ENCODE results near the gene PPP1R13B.

The PPP1R13B gene

DNA sequence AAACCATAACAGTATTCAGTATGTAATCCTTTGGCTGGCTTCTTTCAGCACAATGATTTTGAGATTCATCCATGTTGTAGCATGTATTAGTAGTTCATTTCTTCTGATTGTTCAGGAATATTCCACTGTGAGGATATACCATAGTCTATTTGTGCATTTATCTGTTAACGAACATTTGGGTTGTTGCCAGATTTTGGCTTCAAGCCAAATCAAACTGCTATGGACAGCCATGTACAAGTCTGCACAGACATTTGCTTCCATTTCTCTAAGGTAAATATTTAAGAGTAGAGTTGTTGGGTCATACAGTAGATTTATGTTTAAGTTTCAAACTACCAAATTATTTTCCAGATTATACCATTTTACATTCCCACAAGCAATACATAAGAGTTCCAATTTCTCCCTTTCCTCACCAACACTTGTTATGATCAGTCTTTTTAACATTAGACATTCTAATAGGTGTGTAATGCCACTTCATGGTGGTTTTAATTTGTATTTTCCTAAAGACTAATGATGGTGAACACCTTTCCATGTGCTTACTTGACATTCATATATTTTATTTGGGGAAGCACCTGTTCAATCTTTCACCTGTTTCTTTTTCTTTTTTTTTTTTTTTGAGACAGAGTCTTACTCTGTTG lies 75.2 kb downstream of the PPP1R13B start:
- no peak for TF ChIP-seq GATA2 (IDR thresholded peaks at IDR 0.05; ENCODE audit: low read depth, low read length)
- TF ChIP-seq GATA3 (IDR thresholded peaks at IDR 0.05; ENCODE audit: low read depth, low read length): no peak

DNA sequence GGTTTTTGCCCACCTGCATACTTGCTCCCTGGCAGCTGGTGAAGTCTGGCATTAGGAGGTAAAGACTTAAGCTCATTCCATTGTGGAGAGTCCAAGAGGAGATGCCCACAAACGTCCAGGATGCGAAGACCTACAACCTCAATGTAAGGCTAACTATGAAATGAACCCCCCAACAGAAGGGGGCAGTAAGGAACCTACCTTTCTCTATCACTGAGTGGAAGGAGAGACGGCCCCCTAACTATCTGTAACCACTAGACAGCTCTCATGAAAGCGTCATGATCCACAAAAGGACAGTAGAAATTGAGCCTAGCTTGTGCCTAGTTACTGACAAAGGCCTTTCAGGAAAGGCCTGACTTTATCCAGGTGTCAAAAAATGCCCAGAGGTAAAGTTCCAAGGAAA lies 76.5 kb downstream of the PPP1R13B start:
- TF ChIP-seq GATA3 (IDR thresholded peaks at IDR 0.05; ENCODE audit: low read depth, low read length) (no peak), GATA2 (IDR thresholded peaks at IDR 0.05; ENCODE audit: low read depth, low read length) (no peak)

DNA sequence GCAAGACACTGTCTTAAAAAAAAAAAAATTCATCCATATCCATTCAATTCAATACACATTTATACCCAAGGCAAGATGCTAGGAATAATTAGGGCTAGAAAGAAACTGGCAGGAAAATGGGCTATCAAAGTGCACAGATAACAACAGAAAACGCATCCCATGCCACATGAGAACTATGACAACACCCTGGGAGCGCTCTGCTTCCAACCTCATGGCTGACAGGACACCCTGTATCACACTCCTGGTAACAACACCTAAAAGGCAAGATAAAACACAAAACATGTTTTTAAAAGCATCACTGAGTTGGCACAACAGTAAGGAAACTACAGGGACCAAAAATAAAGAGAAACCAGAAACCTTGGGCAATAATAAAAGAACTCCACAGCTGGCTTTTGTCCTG lies 76.9 kb downstream of the PPP1R13B start:
- TF ChIP-seq GATA2 (IDR thresholded peaks at IDR 0.05; ENCODE audit: low read depth, low read length) (no peak), GATA3 (IDR thresholded peaks at IDR 0.05; ENCODE audit: low read depth, low read length) (no peak)

DNA sequence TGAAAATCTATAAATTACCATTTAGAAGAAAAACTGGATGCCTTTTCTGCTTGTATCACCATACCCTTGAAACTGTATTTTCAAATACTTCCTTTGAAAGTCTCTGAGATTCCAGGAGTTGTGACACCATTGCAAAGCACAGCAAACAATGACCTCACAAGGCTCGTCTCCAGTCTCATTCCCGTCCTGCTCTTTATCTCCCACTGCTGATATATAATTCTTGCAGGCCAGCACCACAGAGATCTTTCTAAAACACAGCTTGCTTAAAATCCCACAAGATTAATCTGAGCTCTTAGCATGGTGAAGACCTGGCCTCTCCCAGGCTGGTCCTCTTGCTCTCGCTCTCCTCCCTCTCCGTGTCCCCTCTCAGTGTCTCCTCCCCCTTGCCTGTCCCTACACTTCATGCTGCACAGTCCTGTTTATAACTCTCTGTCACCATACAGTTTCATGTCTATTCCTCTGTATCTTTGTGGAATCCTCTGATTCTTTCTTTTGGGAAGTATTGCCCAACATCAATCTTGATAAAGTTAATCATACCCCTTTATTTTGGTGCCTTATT lies 80.0 kb downstream of the PPP1R13B start:
- no peak for TF ChIP-seq GATA2 (IDR thresholded peaks at IDR 0.05; ENCODE audit: low read depth, low read length)

DNA sequence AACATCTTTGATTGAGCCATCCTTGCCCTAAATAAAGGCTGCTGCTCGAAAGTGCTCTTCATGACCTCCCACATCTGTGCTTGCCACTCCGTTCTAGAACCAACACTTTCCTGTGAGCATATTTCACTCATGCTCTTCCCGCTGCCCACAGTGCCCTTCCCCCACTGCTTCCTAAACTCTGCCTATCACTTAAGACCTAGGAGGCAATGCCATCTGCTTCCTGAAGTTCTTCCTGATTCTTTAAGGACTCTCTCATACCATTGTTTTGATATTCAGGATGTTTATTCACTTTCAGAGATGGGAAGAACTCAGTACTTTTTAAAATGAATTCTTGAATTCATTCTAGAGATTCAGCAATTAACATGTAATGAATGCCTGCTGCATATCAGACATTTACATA lies 81.8 kb downstream of the PPP1R13B start:
- TF ChIP-seq GATA2 (IDR thresholded peaks at IDR 0.05; ENCODE audit: low read depth, low read length): no peak
- no peak for TF ChIP-seq GATA3 (IDR thresholded peaks at IDR 0.05; ENCODE audit: low read depth, low read length)

DNA sequence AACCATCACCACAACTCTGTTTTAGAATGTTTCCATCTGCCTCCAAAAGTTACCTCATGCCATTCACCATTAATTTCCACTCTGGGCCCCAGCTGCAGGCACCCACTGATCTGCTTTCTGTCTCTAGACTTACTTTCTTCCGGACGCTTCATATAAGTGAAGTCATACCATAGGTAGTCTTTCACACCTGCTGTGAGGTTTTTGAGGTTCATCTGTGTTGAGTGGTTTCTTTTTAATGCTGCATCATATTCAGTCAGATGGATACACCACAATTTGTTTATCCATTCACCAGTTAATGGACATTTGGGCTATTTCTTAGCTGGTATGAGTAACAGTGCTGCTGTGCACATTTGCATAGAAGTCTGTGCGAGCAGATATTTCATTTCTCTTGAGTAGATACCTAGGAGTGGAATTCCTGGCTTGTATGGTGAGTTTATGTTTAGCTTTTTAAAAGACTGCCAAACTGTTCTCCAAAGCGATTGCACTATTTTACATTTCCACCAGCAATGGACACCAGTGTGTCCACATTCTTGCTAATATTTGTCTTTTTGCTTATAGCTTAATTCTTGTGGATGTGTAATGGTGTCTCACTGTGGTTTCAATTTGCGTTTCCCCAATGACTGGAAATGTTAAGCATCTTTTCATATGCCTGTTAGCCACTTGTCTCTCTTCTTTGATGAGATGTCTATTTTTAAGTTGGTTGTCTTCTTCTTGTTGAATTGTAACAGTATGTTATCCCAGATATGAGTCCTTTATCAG lies 83.5 kb downstream of the PPP1R13B start:
- no peak for TF ChIP-seq GATA2 (IDR thresholded peaks at IDR 0.05; ENCODE audit: low read depth, low read length)
- TF ChIP-seq GATA3 (IDR thresholded peaks at IDR 0.05; ENCODE audit: low read depth, low read length): no peak

DNA sequence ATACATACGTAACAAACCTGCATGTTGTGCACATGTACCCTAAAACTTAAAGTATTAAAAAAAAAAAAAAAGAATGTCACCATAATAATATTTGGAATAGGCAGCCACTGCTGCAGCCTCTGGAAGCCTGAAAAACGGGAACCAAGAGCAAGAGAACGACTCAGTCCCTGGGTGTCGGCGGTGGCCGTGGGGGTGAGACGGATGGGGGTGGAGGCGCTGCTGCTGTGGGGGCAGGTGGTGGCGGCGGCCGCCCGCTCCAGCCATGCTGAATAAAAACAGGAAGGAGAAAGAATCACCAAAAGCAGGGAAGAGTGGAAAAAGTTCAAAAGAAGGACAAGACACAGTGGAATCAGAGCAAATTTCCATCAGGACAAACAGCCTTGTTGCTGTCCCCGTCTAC lies 84.8 kb downstream of the PPP1R13B start:
- TF ChIP-seq GATA2 (IDR thresholded peaks at IDR 0.05; ENCODE audit: low read depth, low read length) (no peak), GATA3 (IDR thresholded peaks at IDR 0.05; ENCODE audit: low read depth, low read length) (no peak)

DNA sequence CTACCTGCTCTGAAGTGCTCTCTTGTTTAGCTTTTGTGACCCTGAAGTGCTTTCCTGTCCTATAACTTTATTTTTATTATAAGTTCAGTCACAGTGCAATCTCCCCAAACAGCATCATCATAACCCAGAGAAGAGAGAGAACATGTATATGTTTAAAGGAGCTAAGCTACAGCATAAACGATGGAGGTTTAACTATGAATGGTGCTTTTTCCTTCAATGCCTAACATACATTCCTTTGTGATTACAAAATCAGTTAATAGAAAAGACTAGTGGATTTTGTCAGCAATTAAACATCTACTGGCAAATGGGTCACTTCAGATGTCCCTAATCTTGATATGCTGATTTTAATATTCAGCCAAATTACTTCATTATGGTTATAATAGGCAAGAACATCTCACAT lies 85.3 kb downstream of the PPP1R13B start:
- TF ChIP-seq GATA2 (IDR thresholded peaks at IDR 0.05; ENCODE audit: low read depth, low read length) (no peak), GATA3 (IDR thresholded peaks at IDR 0.05; ENCODE audit: low read depth, low read length) (no peak)

DNA sequence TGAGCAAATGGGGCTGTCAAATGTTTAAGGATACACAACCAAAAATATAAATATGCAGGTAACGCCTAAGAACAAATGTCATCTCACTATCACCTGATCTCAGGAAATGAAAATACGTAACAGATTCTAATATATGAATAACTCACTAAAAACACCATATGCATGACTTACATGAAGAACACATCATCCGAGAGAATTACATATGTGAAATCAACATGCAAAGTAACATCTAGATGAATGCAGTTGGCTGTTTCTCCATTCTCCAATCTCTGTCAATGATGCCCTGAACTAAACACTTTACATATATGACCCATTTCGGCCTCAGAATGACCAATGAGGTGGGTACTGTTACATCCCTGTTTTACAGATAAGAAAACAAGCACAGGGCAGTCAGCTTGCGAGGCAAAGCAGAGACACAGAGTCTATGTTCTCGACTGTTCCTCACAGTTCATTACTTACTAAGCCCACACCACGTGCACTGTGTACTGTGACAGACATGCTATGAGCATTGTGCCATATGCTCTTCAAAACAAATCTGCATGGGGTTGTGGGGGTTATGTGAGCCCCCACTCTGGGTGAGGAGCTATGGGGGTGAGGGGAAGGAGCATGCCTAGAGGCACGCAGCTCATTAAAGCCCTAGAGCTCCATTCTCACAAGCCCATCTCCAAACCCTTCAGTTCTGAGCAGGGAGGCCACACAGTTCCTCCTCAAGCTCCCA lies 89.2 kb downstream of the PPP1R13B start:
- TF ChIP-seq GATA3 (IDR thresholded peaks at IDR 0.05; ENCODE audit: low read depth, low read length) (no peak), GATA2 (IDR thresholded peaks at IDR 0.05; ENCODE audit: low read depth, low read length) (no peak)

DNA sequence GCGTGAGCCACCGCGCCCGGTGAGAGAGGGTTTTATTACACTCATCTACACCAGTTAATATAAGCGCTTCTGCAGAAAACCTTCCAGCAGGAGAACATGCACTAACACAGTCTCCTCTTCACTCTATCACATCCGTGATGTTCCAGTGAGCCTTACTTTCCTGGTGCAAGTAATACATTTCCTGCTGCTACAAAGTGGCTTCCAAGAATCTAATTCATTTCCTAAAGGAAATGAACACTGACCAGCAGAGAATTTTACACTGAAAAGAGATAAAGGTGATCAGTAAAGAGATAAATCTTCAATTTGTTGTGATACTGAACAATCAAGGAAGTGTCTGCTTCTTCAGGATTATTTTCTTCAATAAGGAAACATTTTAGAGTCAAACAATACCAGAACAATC lies 92.3 kb downstream of the PPP1R13B start:
- TF ChIP-seq GATA3 (IDR thresholded peaks at IDR 0.05; ENCODE audit: low read depth, low read length): no peak
- TF ChIP-seq GATA2 (IDR thresholded peaks at IDR 0.05; ENCODE audit: low read depth, low read length): no peak

DNA sequence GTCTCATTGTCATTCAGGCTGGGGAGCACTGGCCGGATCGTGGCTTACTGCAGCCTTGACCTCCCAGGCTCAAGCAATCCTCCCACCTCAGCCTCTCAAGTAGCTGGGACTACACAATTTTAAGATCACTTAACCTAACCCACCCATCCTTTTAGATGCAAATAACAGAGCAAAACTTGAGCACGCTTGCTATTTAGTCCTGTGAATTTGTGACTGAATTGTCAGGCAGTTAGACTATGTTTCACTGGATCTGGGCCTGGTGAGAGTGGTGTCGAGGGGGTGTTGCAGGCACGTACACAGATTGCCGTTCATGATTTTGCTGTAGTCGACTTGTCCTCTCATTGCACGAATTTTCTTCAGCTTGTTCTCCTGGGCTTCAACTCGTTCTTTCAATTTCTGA lies 93.6 kb downstream of the PPP1R13B start:
- TF ChIP-seq GATA3 (IDR thresholded peaks at IDR 0.05; ENCODE audit: low read depth, low read length) (no peak), GATA2 (IDR thresholded peaks at IDR 0.05; ENCODE audit: low read depth, low read length) (no peak)

DNA sequence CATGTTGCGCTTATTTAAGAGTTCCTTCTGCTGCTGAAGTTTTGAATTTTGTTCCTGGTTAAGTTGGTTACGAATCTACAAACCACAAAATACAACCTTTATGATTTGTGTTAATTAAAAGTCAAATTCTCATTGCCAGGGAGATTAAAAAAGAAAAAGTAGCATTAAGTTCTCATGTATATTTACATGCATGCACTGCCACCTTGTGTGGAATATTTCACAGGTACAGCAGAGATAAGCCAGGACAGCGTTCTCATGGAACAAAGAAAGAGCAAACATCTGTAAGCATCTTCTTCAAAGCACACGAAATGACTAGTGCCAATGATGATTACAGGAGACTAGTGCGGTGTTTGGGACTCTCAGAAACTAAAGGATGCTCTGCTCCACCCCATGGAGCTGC lies 97.5 kb downstream of the PPP1R13B start:
- TF ChIP-seq GATA3 (IDR thresholded peaks at IDR 0.05; ENCODE audit: low read depth, low read length) (no peak), GATA2 (IDR thresholded peaks at IDR 0.05; ENCODE audit: low read depth, low read length) (no peak)

DNA sequence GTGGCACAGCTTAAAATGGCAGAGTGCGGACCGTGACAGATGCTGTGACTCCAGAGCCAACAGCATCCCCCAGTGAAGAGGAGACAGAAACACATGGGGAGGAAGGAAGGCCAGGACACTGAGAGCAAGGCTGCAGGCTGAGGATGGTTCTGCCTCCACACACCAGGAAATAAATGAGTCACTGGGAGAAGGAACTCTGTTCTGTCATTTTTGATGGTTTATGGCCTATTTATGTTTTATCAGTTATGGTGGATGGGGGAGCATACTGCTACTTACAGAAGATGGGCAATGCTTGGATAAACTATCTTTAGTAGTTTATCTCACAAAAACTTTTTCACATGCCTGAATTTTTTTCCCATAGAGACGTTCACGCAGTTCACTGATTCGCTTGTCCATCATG lies 97.9 kb downstream of the PPP1R13B start:
- no peak for TF ChIP-seq GATA2 (IDR thresholded peaks at IDR 0.05; ENCODE audit: low read depth, low read length)
- TF ChIP-seq GATA3 (IDR thresholded peaks at IDR 0.05; ENCODE audit: low read depth, low read length): no peak

DNA sequence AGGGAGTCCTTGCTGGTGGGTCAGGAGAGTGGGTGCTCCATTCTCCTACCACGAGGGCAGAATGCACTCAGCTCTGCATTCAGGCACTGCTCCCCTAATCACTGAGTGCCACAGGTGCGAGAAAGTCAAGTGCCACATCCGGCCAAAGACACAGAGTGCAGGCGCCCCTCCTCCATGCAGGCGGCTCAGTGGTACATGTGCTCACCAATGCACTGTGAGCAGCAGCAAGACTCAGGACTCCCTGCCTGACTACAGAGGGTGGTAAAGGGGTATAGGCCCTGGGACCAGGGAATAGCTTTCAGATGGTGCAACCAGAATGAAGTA lies 98.9 kb downstream of the PPP1R13B start:
- TF ChIP-seq GATA3 (IDR thresholded peaks at IDR 0.05; ENCODE audit: low read depth, low read length) (no peak), GATA2 (IDR thresholded peaks at IDR 0.05; ENCODE audit: low read depth, low read length) (no peak)

DNA sequence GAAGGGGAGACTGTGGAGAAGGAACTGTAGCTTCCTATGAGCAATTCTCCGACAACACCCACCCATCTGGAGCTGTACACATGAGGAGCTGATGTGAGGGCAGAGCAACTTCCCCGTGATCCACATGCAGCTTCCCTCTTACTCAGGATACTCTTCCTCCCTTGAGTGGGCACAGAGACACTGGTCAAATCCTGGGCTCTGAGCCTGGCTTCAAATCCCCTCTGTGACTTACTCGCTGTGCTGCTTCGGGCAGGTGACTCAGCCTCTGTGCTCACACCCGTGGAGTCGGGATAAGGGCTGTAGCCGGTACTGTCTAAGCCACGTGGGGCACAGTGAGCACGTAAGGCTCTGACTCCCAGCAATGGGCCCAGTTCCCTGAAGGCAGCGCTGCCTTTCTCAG lies 100.7 kb downstream of the PPP1R13B start:
- TF ChIP-seq GATA2 (IDR thresholded peaks at IDR 0.05; ENCODE audit: low read depth, low read length): no peak
- TF ChIP-seq GATA3 (IDR thresholded peaks at IDR 0.05; ENCODE audit: low read depth, low read length): no peak

Measured in SH-SY5Y (cell line).